Hematopoietic multipotent progenitor cell treated with erythropoietin and hydrocortisone succinate and interleukin-3 and kit ligand, for 6 days (in vitro differentiated cells): Measurements from ENCODE around the gene BARX1.
"Not testable (repeated sequence)": the region's sequence is repeated elsewhere in the genome, so short reads cannot be mapped to it uniquely, and the experiment has no call there.

Experiments
- DNase-seq: peaks from one replicate; pipeline ENCODE4 v3.0.0-alpha.2; 2015

The BARX1 gene

GRCh38 chr9:93950619-93951601 lies 4.2 kb downstream of the BARX1 start:
- no peak for DNase-seq

- no peak for DNase-seq
Measured at GRCh38 chr9:93949694-93950449, 5.3 kb downstream of the BARX1 start.

- no peak for DNase-seq
Measured at GRCh38 chr9:93949073-93949693, 6.0 kb downstream of the BARX1 start.

- no peak for DNase-seq
Measured at GRCh38 chr9:93948441-93949072, 6.6 kb downstream of the BARX1 start.

- DNase-seq = no peak
Measured at GRCh38 chr9:93947409-93948070, 7.6 kb downstream of the BARX1 start.

- DNase-seq = no peak
Measured at GRCh38 chr9:93946338-93946712, 8.8 kb downstream of the BARX1 start.

- no peak for DNase-seq
Measured at GRCh38 chr9:93945400-93946337, 9.5 kb downstream of the BARX1 start.

- no peak for DNase-seq
Measured at GRCh38 chr9:93944011-93944410, 11.1 kb downstream of the BARX1 start.

GRCh38 chr9:93942161-93942560 lies 13.0 kb downstream of the BARX1 start:
- no peak for DNase-seq

GRCh38 chr9:93941493-93941892 lies 13.7 kb downstream of the BARX1 start:
- no peak for DNase-seq

GRCh38 chr9:93940951-93941350 lies 14.2 kb downstream of the BARX1 start:
- DNase-seq = no peak

- not testable (repeated sequence) for DNase-seq
Measured at GRCh38 chr9:93939589-93939988, 15.6 kb downstream of the BARX1 start.

GRCh38 chr9:93937193-93937592 lies 18.0 kb downstream of the BARX1 start:
- no peak for DNase-seq

GRCh38 chr9:93931905-93932304 lies 23.2 kb downstream of the BARX1 start:
- DNase-seq = no peak

GRCh38 chr9:93930070-93930469 lies 25.1 kb downstream of the BARX1 start:
- DNase-seq = no peak

- DNase-seq = no peak
Measured at GRCh38 chr9:93929231-93929630, 25.9 kb downstream of the BARX1 start.

GRCh38 chr9:93922535-93922934 lies 32.6 kb downstream of the BARX1 start:
- no peak for DNase-seq

- DNase-seq = no peak
Measured at GRCh38 chr9:93920131-93920800, 34.9 kb downstream of the BARX1 start.

GRCh38 chr9:93918061-93918460 lies 37.1 kb downstream of the BARX1 start:
- no peak for DNase-seq

GRCh38 chr9:93917121-93917853 lies 37.9 kb downstream of the BARX1 start:
- DNase-seq = no peak
